ENCODE data around the gene MDP1.

GRCh38 chr14:24240110-24240918 is 24.4 kb upstream of the MDP1 start:
- TF ChIP-seq CTCF (IDR thresholded peaks at IDR 0.05) (no peak), POLR2A (IDR thresholded peaks at IDR 0.05) (no peak)

All from thyroid gland (tissue), 4 donors.